Fibroblast of the conjunctiva (primary cell): ENCODE measurements around the gene TAPBP.
"Not testable (repeated sequence)": the region's sequence is repeated elsewhere in the genome, so short reads cannot be mapped to it uniquely, and the experiment has no call there.

Experiments
- DNase-seq: peaks from one replicate; pipeline ENCODE4 v3.0.0-alpha.2; 2010; ENCODE audit warnings: low read depth

The TAPBP gene

GRCh38 chr6:33296797-33297405 lies 17.0 kb downstream of the TAPBP start:
- no peak for DNase-seq

DNA sequence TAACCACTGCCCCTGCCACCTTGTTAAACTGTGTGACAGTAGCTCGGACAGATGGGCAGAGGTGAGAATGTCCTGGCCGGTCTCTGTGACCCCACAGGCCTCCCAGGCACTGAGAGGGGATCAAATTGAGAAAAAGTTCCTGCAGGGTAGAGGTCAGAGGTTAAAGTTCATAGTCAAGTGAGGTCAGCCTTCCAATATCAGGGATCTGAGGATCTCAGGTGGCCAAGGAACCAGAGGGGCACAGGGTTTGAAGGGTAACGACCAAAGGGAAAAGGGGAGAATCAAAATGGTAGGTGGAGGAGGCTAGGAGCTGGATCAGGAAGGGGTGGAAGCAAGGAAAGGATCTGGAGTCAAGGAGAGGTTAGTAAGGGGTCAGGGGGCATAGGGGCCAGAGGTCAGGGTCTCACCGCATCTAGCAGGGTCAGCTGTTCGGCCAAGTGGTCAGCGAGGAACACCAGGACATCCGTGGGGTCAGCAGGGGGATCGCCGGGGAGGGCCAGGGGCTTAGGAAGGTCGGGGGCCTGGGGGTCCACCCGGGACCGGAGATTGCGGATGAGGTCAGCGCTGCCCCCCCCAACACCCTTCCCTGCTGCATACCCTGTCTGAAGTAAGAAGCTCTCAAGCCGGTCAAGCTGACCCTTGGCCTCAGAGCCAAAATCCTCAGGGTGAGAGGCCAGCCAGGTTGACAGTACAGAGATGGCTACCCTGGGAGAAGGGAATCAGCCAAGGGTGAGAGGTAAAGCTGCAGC lies 18.1 kb downstream of the TAPBP start:
- DNase-seq, result no peak

DNA sequence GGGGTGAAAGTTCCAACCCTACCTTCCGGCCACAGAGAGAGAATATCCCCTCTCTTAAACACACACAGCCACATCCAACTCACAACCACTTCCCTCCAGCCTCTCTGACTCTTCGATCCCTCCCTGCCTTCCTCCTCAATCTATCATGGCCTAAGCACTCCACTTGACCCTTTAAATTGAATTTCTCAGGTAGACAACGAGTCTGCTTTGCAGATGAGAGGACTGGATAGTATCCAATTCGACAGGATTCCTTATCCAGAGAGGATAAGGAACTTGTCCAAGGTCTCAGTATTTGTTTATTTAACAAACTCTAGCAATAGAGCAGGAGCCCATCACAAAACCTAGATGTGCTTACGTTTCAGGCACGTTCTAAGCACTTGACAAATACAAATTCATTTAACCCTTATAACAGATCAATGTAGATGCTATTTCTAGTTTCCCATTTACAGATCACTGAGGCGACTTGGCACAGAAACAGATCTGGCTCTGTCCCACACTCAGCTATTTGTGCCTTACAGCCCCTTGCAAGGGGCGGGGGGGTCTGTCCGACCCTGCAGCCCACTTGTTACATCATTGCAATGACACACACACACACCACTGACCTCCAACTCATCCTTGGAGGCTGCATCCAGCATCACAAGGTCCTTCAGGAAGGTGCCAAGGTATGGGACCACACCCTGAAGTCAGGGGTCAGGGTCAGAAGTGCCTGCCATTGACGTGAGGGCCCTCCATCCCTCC lies 19.6 kb downstream of the TAPBP start:
- no peak for DNase-seq

DNA sequence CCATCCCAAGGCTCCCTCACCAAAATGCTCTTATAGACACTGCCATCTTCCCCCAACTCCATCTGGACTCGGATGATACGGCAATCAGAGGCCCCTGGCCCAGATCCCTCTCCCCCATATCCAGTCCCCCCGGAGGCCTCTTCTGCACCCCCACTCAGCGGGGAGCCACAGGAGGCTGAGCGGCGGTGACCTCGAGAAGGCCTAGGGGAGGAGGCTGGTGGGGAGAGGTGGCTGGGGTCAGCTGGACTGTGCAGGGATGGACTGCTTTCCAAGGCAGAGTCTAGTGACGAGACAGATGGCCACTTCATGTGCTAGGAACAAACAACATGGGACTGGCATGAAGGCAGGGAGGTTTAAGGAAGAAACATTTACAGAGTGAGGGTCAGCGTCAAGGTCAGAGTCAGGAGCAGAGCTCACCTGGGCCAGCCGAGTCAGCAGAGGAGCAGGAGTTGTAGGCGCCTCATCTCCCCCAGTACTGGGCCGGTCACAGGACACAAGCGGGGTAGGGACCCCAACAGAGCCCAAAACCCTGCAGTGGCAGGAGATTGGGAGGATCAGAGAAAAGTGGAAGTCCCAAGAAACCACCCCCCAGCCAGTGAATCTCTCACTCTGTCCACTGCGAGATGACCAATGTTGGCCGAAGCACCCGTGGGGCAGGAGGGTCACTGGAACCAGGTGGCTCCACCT lies 20.7 kb downstream of the TAPBP start:
- no peak for DNase-seq

GRCh38 chr6:33290459-33290858 lies 23.4 kb downstream of the TAPBP start:
- DNase-seq, result no peak

GRCh38 chr6:33289784-33290315 lies 24.0 kb downstream of the TAPBP start:
- no peak for DNase-seq

DNA sequence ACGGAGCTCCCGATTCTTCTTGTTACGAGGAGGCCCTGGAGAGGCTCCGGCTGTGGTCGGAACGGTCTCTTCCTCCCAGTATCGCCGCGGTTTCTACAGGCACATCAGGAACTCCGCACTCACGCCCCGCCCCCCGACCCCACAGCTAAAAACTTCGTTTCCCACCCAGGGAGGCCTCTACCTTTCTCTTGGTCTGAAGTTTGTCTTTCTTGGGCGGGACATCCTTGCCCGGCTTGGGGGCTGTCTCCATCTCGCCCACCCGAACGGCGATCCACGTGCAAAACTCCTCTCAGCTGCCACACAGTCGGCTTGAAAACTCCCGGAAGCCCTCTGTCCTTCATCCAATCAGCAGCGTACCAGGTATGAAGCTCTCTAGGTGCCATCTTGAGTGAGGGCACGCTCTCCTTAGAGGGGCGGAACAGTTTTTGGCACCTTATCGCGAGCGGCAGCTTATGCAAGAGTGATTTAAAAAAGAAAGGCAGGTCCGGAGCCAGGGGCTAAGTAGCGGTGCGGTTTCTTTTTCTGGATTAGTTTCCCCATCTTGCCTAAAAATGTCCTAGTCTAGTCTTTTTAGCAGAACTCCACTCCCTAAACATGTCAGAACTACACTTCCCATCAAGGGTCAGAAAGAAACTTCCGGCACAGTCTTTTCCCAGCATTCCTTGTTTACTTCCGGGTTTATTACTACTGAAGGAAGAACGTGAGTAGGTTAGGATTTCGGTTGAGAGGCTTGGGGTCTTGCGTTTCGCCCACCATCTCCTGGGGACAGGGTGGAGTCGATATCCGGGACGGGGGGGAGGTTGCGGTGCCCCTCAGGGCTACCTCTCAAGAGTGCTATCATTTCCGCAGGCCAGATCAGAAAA lies 24.7 kb downstream of the TAPBP start, which contains the start of the genes PFDN6 and WDR46:
Gene PFDN6 (plus strand): TSS at position 681 of the 863 bp plus-strand sequence. CDS start 256 bp downstream, outside the sequence.
Gene WDR46 (minus strand): TSS at position 319 of the 863 bp plus-strand sequence. CDS start 69 bp downstream, at position 250.
- peak; percentile 75 for DNase-seq

DNA sequence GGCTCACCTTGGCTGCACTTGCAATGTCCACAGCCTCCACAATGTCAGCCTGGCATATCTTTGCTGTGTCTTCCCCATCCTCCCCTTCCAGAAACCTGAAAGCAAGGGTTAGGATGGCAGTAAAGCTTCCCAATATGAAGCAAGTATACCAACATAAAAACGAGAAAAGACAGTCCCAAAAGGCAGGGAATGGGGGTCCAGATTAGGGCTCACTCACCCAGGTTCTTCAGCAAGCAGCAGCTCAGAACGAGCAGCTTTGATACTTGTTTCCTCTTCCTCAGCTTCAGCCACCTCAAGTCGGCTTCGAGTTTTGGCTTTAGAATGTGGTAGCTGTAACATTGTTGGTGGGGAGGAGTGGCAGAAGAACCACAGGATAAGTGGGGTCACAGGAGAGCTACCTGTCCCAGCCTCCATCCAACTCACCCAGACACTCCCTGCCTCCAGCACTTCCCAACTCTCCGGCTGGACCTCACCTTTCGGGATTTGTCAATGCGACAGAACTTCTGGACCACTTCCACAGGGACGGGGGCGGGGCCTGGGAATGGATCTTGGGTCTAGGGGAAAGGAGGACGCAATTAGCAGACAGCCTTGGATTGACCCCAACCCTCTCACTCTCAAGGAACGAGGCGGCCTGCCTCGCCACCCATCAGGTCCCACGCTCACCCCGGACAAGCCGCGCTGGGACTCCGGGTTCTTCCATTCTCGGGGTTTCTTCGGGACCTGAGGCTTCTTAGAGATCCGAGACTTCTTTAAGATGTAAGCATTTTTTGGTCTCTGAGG lies 25.5 kb downstream of the TAPBP start:
- DNase-seq, result no peak

- no peak for DNase-seq
These were observed 26.6 kb downstream of the TAPBP start for GRCh38 chr6:33286946-33287914.

- not testable (repeated sequence) for DNase-seq
These were observed 28.7 kb downstream of the TAPBP start for GRCh38 chr6:33285214-33285613.

GRCh38 chr6:33280539-33280938 lies 33.3 kb downstream of the TAPBP start:
- DNase-seq, result no peak

DNA sequence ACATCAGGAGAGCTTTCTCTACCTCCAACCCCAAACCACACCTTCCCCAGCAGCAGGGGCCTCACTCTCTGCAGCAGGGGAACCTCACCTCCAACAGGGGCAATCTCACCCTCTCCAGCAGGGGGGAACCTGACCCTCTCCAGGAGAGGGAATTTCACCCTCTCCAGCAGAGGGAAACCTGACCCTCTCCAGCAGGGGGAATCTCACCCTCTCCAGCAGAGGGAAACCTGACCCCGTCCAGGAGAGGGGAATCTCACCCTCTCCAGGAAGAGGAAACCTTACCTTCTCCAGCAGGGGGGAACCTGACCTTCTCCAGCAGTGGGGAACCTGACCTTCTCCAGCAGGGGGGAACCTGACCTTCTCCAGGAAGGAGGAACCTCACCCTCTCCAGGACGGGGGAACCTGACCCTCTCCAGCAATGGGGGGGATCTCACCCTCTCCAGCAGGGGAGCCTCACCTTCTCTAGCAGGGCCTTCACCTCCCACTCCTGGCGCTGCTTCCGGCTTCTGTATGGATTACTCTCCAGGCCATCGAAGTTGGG lies 33.8 kb downstream of the TAPBP start:
- no peak for DNase-seq

- DNase-seq, result no peak
These were observed 34.6 kb downstream of the TAPBP start for GRCh38 chr6:33279257-33279695.

GRCh38 chr6:33278810-33279209 lies 35.1 kb downstream of the TAPBP start:
- DNase-seq, result no peak

GRCh38 chr6:33278392-33278741 lies 35.5 kb downstream of the TAPBP start:
- no peak for DNase-seq

GRCh38 chr6:33277663-33278391 lies 36.1 kb downstream of the TAPBP start:
- no peak for DNase-seq

- DNase-seq, result peak; percentile 64
These were observed 36.8 kb downstream of the TAPBP start, which contains the start of gene B3GALT4 for GRCh38 chr6:33276864-33277662. Gene B3GALT4, plus strand, starts transcription at chr6:33277123. Its CDS starts 297 bp downstream, at chr6:33277420.
